Measurements from ENCODE around the gene GABRG3. TPM values are rescaled to one million over a fixed set of nuclear protein-coding genes. Genes with fewer than 3 reads are reported as not detected.

Gene GABRG3
- polyA plus RNA-seq, 2 of the 4 experiments (the other 2 are of a cell fraction) = 0.08 to 0.18 TPM

GRCh38 chr15:27576576-27576975, 605.6 kb downstream of the GABRG3 start:
- CTCF ChIA-PET = no interaction called here
- ATAC-seq (no peak), DNase-seq (ENCODE audit: low read depth in 1 of 2, low spot score in 1 of 2) (no peak), FAIRE-seq (no peak)
- Histone ChIP-seq H3K4me2 (no peak overlapping the region), H3K27ac (no peak overlapping the region), H3K4me3 (no peak overlapping the region), H3K4me1 (no peaks in the 10 kb centered on the region), H3K9me3 (no peaks in the 10 kb centered on the region)
- TF ChIP-seq USF2 (IDR thresholded peaks at IDR 0.05) (no peak), EHF (CRISPR knock-in tag; IDR thresholded peaks at IDR 0.05) (no peak), POLR2AphosphoS2 (conservative IDR thresholded peaks at IDR 0.05; ENCODE audit: low read length) (no peak), EHMT2 (IDR thresholded peaks at IDR 0.05; ENCODE audit: low read depth) (no peak), ELK1 (IDR thresholded peaks at IDR 0.05; ENCODE audit: low read depth, low read length) (no peak), CEBPB (IDR thresholded peaks at IDR 0.05) (no peak), JUNB (IDR thresholded peaks at IDR 0.05) (no peak), ESRRA (IDR thresholded peaks at IDR 0.05; ENCODE audit: borderline replicate concordance, low read length) (no peak), FOSB (CRISPR knock-in tag; IDR thresholded peaks at IDR 0.05) (no peak), NPAS2 (CRISPR knock-in tag; IDR thresholded peaks at IDR 0.05; ENCODE audit: borderline replicate concordance) (no peak), HOXB13 (CRISPR knock-in tag; IDR thresholded peaks at IDR 0.05; ENCODE audit: low read depth) (no peak), MAX (IDR thresholded peaks at IDR 0.05) (no peak)
- 3% methylated on average over 1 of the region's 1 CpG for WGBS (ENCODE audit: missing lambda C conversion rate)
- POLR2A ChIA-PET = no interaction called here

- Histone ChIP-seq H3K9me3 (no peaks in the 10 kb centered on the region), H3K4me1 (no peaks in the 10 kb centered on the region), H3K4me3 (no peak overlapping the region), H3K27ac (no peak overlapping the region), H3K4me2 (no peak overlapping the region)
- FAIRE-seq = no peak
- TF ChIP-seq HEYL (CRISPR knock-in tag; IDR thresholded peaks at IDR 0.05) (no peak), EHMT2 (IDR thresholded peaks at IDR 0.05; ENCODE audit: low read depth) (no peak), CBX2 (IDR thresholded peaks at IDR 0.05; ENCODE audit: borderline replicate concordance, low read depth) (no peak), PHF8 (IDR thresholded peaks at IDR 0.05; ENCODE audit: borderline replicate concordance, low read depth) (no peak), E2F6 (IDR thresholded peaks at IDR 0.05; ENCODE audit: borderline replicate concordance, low read depth) (no peak), MAX (IDR thresholded peaks at IDR 0.05) (no peak), TP53 (CRISPR knock-in tag; IDR thresholded peaks at IDR 0.05) (no peak), SMC3 (IDR thresholded peaks at IDR 0.05) (no peak), RAD21 (conservative IDR thresholded peaks at IDR 0.05 in 1 of 2, IDR thresholded peaks at IDR 0.05 in 1 of 2) (no peak), ZC3H11A (IDR thresholded peaks at IDR 0.05) (no peak), BHLHE40 (IDR thresholded peaks at IDR 0.05; ENCODE audit: low read depth, low read length) (no peak), FOXS1 (CRISPR knock-in tag; IDR thresholded peaks at IDR 0.05) (no peak), RFX5 (IDR thresholded peaks at IDR 0.05) (no peak), FOSL2 (IDR thresholded peaks at IDR 0.05) (no peak), FOSL2 (CRISPR knock-in tag; IDR thresholded peaks at IDR 0.05) (no peak), NR3C1 (IDR thresholded peaks at IDR 0.05) (no peak), NPAS2 (CRISPR knock-in tag; IDR thresholded peaks at IDR 0.05; ENCODE audit: borderline replicate concordance) (no peak), POLR2A (IDR thresholded peaks at IDR 0.05; ENCODE audit: low read length) (no peak)
- no peak for DNase-seq (ENCODE audit: low read depth in 1 of 2, low spot score in 1 of 2)
- CTCF ChIA-PET = no interaction called here
- ATAC-seq = no peak
- WGBS (ENCODE audit: missing lambda C conversion rate) = 51% methylated on average over 5 of the region's 5 CpGs
- POLR2A ChIA-PET = no interaction called here
Measured at GRCh38 chr15:27579738-27580137, 608.8 kb downstream of the GABRG3 start.
